Fibroblast of lung (primary cell): ENCODE measurements around the gene CRCP.

Source experiments
- EZH2 ChIP-seq: IDR thresholded peaks from 2 replicates; pipeline ENCODE4 v1.5.1; 2012; ENCODE audit warnings: low read length, control low read depth, mild to moderate bottlenecking; ENCODE audit errors: missing control alignments
- TF ChIP-seq, protein P1 (sequence below), 2 donors: IDR thresholded peaks in 1 of 2; conservative IDR thresholded peaks in 1 of 2; 1 replicate in 1 of 2; 2 replicates in 1 of 2; pipeline ENCODE4 v1.5.1; 2011 to 2012; ENCODE audit warnings: low read length in 2 of 2, control low read depth in 1 of 2, inconsistent platforms in 1 of 2, low read depth in 1 of 2, mild to moderate bottlenecking in 1 of 2

DNA sequence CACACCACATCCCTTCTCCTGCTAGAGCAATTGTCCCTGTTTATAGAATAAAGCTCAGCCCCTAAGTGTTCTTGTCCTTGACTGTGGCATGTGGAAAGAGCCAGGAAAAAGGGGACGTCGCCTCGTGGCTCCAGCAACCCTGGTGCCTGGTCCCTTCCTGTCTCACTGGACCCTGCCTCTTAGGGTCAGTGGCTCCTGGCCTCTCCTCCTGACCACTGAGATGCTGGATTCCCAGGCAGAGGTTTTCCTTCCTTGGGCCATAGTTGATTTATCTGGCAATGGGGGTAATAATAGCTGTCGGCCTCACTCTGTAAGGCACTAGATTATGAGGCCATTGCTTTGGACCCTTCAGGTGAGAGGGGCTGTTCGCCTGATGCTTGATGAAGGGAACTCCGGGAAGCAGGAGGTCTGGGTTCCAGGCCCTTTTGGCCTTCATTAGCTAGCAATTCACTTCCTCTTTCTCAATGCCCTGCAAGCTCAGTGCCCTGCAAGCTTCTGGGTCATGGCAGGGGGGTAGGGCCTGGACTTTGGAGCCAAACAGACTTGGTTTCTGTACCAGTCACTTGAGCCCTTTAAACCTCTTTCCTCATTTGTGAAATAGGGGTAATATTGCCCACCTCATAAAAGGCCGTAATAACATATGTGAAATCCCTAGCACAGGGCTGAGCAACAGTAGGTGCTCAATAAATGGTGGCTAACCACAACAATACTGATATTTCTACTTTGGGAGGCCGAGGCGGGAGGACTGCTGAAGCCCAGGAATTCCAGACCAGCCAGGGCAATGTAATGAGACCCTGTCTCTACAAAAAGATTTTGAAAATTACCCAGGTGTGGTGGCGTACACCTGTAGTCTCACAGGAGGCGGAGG, 38.0 kb upstream of the CRCP start:
- TF ChIP-seq, protein P1, sequence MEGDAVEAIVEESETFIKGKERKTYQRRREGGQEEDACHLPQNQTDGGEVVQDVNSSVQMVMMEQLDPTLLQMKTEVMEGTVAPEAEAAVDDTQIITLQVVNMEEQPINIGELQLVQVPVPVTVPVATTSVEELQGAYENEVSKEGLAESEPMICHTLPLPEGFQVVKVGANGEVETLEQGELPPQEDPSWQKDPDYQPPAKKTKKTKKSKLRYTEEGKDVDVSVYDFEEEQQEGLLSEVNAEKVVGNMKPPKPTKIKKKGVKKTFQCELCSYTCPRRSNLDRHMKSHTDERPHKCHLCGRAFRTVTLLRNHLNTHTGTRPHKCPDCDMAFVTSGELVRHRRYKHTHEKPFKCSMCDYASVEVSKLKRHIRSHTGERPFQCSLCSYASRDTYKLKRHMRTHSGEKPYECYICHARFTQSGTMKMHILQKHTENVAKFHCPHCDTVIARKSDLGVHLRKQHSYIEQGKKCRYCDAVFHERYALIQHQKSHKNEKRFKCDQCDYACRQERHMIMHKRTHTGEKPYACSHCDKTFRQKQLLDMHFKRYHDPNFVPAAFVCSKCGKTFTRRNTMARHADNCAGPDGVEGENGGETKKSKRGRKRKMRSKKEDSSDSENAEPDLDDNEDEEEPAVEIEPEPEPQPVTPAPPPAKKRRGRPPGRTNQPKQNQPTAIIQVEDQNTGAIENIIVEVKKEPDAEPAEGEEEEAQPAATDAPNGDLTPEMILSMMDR (conservative IDR thresholded peaks at IDR 0.05 in 1 of 2, IDR thresholded peaks at IDR 0.05 in 1 of 2; ENCODE audit: low read depth in 1 of 2, low read length in 2 of 2), result no peak
- TF ChIP-seq EZH2, result no peak
